Keratinocyte (primary cell): ENCODE data around the gene DNAI2. TPM values are rescaled to one million over a fixed set of nuclear protein-coding genes. Genes with fewer than 3 reads are reported as not detected.

Source experiments
- DNase-seq: peaks from one replicate; pipeline ENCODE4 v3.0.0-alpha.2; 2011; ENCODE audit warnings: low read depth, missing footprints, low spot score
- FAIRE-seq: peaks from 2 replicates; lab custom pipeline; 2011; peaks lifted over from hg19 to GRCh38; lab: Jason Lieb, UNC
- H2AFZ ChIP-seq: 2 replicates; pipeline ENCODE4 v1.6.0; 2012; ENCODE audit warnings: low read length, control low read depth, inconsistent platforms; ENCODE audit not compliant: control insufficient read depth
- H3K27ac ChIP-seq: 2 replicates; pipeline ENCODE4 v1.5.1; 2011; ENCODE audit warnings: low read length; ENCODE audit not compliant: control insufficient read depth, insufficient read depth
- H3K27me3 ChIP-seq: 3 replicates; pipeline ENCODE4 v1.6.0; 2011; ENCODE audit warnings: low read length; ENCODE audit not compliant: control insufficient read depth, insufficient read depth; ENCODE audit errors: extremely low read depth
- H3K36me3 ChIP-seq, 2 experiments: 2 replicates in 1 of 2; 3 replicates in 1 of 2; pipeline ENCODE4 v1.5.1; 2011; ENCODE audit warnings: low read length in 2 of 2, mild to moderate bottlenecking in 1 of 2; ENCODE audit not compliant: control insufficient read depth in 2 of 2, insufficient read depth in 2 of 2; ENCODE audit errors: extremely low read depth in 1 of 2
- H3K4me1 ChIP-seq: 3 replicates; pipeline ENCODE4 v1.5.1; 2011; ENCODE audit warnings: low read length; ENCODE audit not compliant: control insufficient read depth, insufficient read depth; ENCODE audit errors: extremely low read depth
- H3K4me2 ChIP-seq: 3 replicates; pipeline ENCODE4 v1.6.0; 2011; ENCODE audit warnings: low read depth, low read length; ENCODE audit not compliant: control insufficient read depth, insufficient read depth; ENCODE audit errors: extremely low read depth
- H3K4me3 ChIP-seq, 3 experiments: fragments of 200-600 bp in 1 of 3; sonication (generic) in 1 of 3; 2 replicates in 2 of 3; 3 replicates in 1 of 3; pipeline ENCODE4 v1.5.1; 2011 to 2016; ENCODE audit warnings: low read length in 3 of 3, mild to moderate bottlenecking in 3 of 3, control low read depth in 2 of 3, inconsistent platforms in 1 of 3, low read depth in 1 of 3, mixed read lengths in 1 of 3, mixed run types in 1 of 3, moderate library complexity in 1 of 3; ENCODE audit not compliant: control insufficient read depth in 2 of 3, insufficient read depth in 2 of 3; ENCODE audit errors: extremely low read depth in 1 of 3
- H3K79me2 ChIP-seq: 2 replicates; pipeline ENCODE4 v1.6.0; 2012; ENCODE audit warnings: low read length; ENCODE audit not compliant: control insufficient read depth, insufficient read depth
- H3K9ac ChIP-seq: 3 replicates; pipeline ENCODE4 v1.6.0; 2011; ENCODE audit warnings: low read length; ENCODE audit not compliant: control insufficient read depth, insufficient read depth; ENCODE audit errors: extremely low read depth
- H3K9me1 ChIP-seq: 3 replicates; pipeline ENCODE4 v1.6.0; 2011; ENCODE audit warnings: low read length; ENCODE audit not compliant: control insufficient read depth, insufficient read depth; ENCODE audit errors: extremely low read depth
- H3K9me3 ChIP-seq: 2 replicates; pipeline ENCODE4 v1.5.1; 2012; ENCODE audit warnings: low read depth, low read length; ENCODE audit not compliant: control insufficient read depth
- H4K20me1 ChIP-seq: 3 replicates; pipeline ENCODE4 v1.6.0; 2011; ENCODE audit warnings: low read length; ENCODE audit not compliant: control insufficient read depth, insufficient read depth; ENCODE audit errors: extremely low read depth
- CTCF ChIP-seq, 3 experiments: IDR thresholded peaks in 1 of 3; conservative IDR thresholded peaks in 1 of 3; optimal IDR thresholded peaks in 1 of 3; 2 replicates in 2 of 3; 3 replicates in 1 of 3; pipeline versions ENCODE3 to v1.5.1; 2011; ENCODE audit warnings: low read length in 3 of 3, mild to moderate bottlenecking in 3 of 3, moderate library complexity in 2 of 3, control low read depth in 1 of 3, inconsistent platforms in 1 of 3; ENCODE audit not compliant: insufficient read depth in 2 of 3; ENCODE audit errors: extremely low read depth in 1 of 3
- EZH2 ChIP-seq: IDR thresholded peaks from one replicate; pipeline ENCODE4 v1.6.1; 2012; ENCODE audit warnings: inconsistent platforms, mild to moderate bottlenecking, low read length, moderate library complexity
- dilution Hi-C: fragments of 300-500 bp; cut with MboI; formaldehyde crosslinking; loops from one replicate; pipeline ENCODE4 v1.7.0; 2020; ENCODE audit warnings: low sequenced_read_pairs; ENCODE audit not compliant: extremely low pct_ligation_motif_present
- polyA minus RNA-seq, 3 experiments: library from RNA; depleted of rRNA, polyadenylated mRNA; stranded (reverse); fragments of >200 nt; gene quantifications; 1 replicate in 1 of 3; 2 replicates in 1 of 3; 3 replicates in 1 of 3; pipeline ENCODE4 v1.2.3, GENCODE V29; 2011
- polyA plus RNA-seq, 5 experiments: library from polyadenylated mRNA; depleted of rRNA in 3 of 5; stranded (reverse) in 3 of 5; stranded (forward) in 1 of 5; unstranded in 1 of 5; fragments of >200 nt; gene quantifications; 1 replicate in 1 of 5; 2 replicates in 3 of 5; 3 replicates in 1 of 5; pipeline versions ENCODE4 v1.2.1 to v1.2.3, GENCODE V29; 2011 to 2012; ENCODE audit warnings: missing spikeins in 2 of 5, low read depth in 1 of 5, low replicate concordance in 1 of 5

The DNAI2 gene
- not detected in 3 replicates for polyA plus RNA-seq
- polyA plus RNA-seq (2011; ENCODE audit: low read depth): not detected
- polyA plus RNA-seq (2011; cell fraction: cytosol; rRNA removed): not detected in 2 replicates
- polyA plus RNA-seq (2011; cell fraction: nucleus; rRNA removed): not detected in 2 replicates
- polyA plus RNA-seq (2012; ENCODE audit: low replicate concordance): not detected in 2 replicates
- polyA minus RNA-seq: not detected in 3 replicates
- polyA minus RNA-seq (2011; cell fraction: cytosol; rRNA and poly(A)+ RNA removed): not detected
- polyA minus RNA-seq (2011; cell fraction: nucleus; rRNA and poly(A)+ RNA removed): not detected in 2 replicates

DNA sequence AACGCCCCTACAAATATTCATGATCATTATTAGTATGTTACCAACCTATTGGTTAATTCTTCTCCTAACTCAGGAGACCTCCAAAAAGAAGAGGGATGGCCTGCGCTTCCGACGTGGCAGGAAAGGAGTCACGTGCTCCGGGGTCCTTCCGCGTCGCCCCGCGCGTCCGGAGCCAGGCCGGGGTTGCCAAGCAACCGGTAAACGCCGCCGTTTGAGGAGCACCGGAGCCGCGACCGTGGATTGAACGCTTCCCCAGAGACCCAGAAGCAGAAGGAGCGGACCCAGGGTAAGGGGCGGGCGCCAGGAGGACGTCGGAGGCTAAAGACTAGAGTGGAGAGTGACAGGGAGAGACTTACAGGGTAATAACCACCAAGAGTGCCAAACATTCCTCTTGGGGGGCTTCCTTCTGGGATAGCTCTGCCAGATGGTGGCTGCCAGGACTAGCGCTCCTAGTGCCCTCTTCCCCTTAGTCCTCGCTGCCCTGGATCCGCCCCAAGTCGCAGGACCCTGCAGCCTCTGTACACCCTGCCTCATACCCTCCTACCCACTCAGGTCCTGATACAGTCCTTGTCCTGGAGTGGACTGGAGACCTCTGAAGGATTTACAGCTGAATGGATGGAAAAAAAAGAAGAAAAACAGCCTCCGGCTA lies at the start of gene DNAI2:
TSS of gene DNAI2 (plus strand) at position 175 of the 649 bp plus-strand sequence. CDS start 7,584 bp downstream, outside the sequence.
- Histone ChIP-seq H3K9me1 (no peaks in the 10 kb centered on the region), H3K9me3 (no peaks in the 10 kb centered on the region), H3K4me2 (no peak within 1 kb of the TSS), H4K20me1 (no peaks in the 10 kb centered on the region), H3K9ac (no peak within 1 kb of the TSS), H3K27me3 (peaks cover 41% of the 10 kb centered on the region), H3K4me1 (no peaks in the 10 kb centered on the region), H3K36me3 (no peaks in the 10 kb centered on the region), H3K27ac (no peak within 1 kb of the TSS), H3K4me3 (no peak within 1 kb of the TSS), H2AFZ (no peak within 1 kb of the TSS), H3K79me2 (no peaks in the 10 kb centered on the region)
- FAIRE-seq (no peak), DNase-seq (no peak)
- dilution Hi-C loops: no loop called here
- TF ChIP-seq CTCF (optimal IDR thresholded peaks at IDR 0.05 in 1 of 3, IDR thresholded peaks at IDR 0.05 in 1 of 3, conservative IDR thresholded peaks at IDR 0.05 in 1 of 3; ENCODE audit: extremely low read depth in 1 of 3, insufficient read depth in 2 of 3, low read length in 3 of 3) (no peak), EZH2 (peak; percentile 86)

- FAIRE-seq (no peak), DNase-seq (no peak)
- Histone ChIP-seq H3K79me2 (no peaks in the 10 kb centered on the region), H3K36me3 (no peaks in the 10 kb centered on the region), H4K20me1 (no peaks in the 10 kb centered on the region), H3K9me1 (no peaks in the 10 kb centered on the region), H3K4me2 (no peak overlapping the region), H3K27me3 (peaks cover 5% of the 10 kb centered on the region), H3K27ac (no peak overlapping the region), H3K9ac (no peak overlapping the region), H3K4me1 (no peaks in the 10 kb centered on the region), H3K9me3 (no peaks in the 10 kb centered on the region), H3K4me3 (no peak overlapping the region), H2AFZ (no peak overlapping the region)
- TF ChIP-seq CTCF (optimal IDR thresholded peaks at IDR 0.05 in 1 of 3, IDR thresholded peaks at IDR 0.05 in 1 of 3, conservative IDR thresholded peaks at IDR 0.05 in 1 of 3; ENCODE audit: extremely low read depth in 1 of 3, insufficient read depth in 2 of 3, low read length in 3 of 3) (no peak), EZH2 (no peak)
- dilution Hi-C loops: no loop called here
These were observed 48.9 kb upstream of the DNAI2 start for GRCh38 chr17:74224959-74225725.
